Right ventricle myocardium superior (tissue), 1 donor: Measurements from ENCODE around the gene ZNF646. TPM values are rescaled to one million over a fixed set of nuclear protein-coding genes. Genes with fewer than 3 reads are reported as not detected.
A peak's percentile ranks its signal among the peaks of the same experiment; 100 is the strongest.

Source experiments
- ATAC-seq: fragments of 200-7000 bp; cut with Tn5 transposase; one replicate; pipeline ENCODE4 v1.9.1; 2020; ENCODE audit warnings: mild to moderate bottlenecking; ENCODE audit not compliant: poor library complexity
- DNase-seq: peaks from one replicate; pipeline ENCODE4 v3.0.0-alpha.2; 2020
- intact Hi-C: fragments of 100-400 bp; cut with DNase I; formaldehyde crosslinking; loops from one replicate; pipeline ENCODE4 v1.11.2; 2022
- total RNA-seq: library from RNA; stranded (reverse); fragmentation: NEBNext Ultra II Directional; extraction: Animal tissue kit (Norgen Biotek cat#: 25700); gene quantifications from one replicate; pipeline ENCODE4 v1.2.1, GENCODE V29; 2021
- donor health status: DM: no; HTN: yes; CAD: no; lungs with severe emphysema.

ZNF646 gene
- total RNA-seq, 1 donor from 2014 or later: 8.3 TPM

- intact Hi-C loops: no loop called here
- DNase-seq (no peak), ATAC-seq (no peak)
Measured at GRCh38 chr16:31080756-31081419, 6.7 kb downstream of the ZNF646 start.

- no peak for DNase-seq
- intact Hi-C loops: no loop called here
- ATAC-seq: no peak
Measured at GRCh38 chr16:31081428-31082351, 7.5 kb downstream of the ZNF646 start.

- ATAC-seq: no peak
- intact Hi-C loops: no loop called here
- no peak for DNase-seq
Measured at GRCh38 chr16:31082368-31083045, 8.3 kb downstream of the ZNF646 start.

- intact Hi-C loops: no loop called here
- no peak for DNase-seq
- ATAC-seq: no peak
Measured at GRCh38 chr16:31083081-31083480, 8.9 kb downstream of the ZNF646 start.

- intact Hi-C loops: no loop called here
- ATAC-seq (no peak), DNase-seq (no peak)
Measured at GRCh38 chr16:31083556-31083955, 9.3 kb downstream of the ZNF646 start.

- no peak for ATAC-seq
- intact Hi-C loops: no loop called here
- DNase-seq: no peak
Measured at GRCh38 chr16:31083981-31084380, 9.8 kb downstream of the ZNF646 start.

- DNase-seq (no peak), ATAC-seq (no peak)
- intact Hi-C loops: no loop called here
Measured at GRCh38 chr16:31084584-31085302, 10.5 kb downstream of the ZNF646 start.

- DNase-seq: no peak
- intact Hi-C loops: no loop called here
- ATAC-seq: no peak
Measured at GRCh38 chr16:31085411-31085810, 11.2 kb downstream of the ZNF646 start.

- DNase-seq: no peak
- intact Hi-C loops: no loop called here
- no peak for ATAC-seq
Measured at GRCh38 chr16:31085873-31086628, 11.8 kb downstream of the ZNF646 start.

- intact Hi-C loops: no loop called here
- ATAC-seq: no peak
- no peak for DNase-seq
Measured at GRCh38 chr16:31086629-31086906, 12.3 kb downstream of the ZNF646 start.

GRCh38 chr16:31087481-31087880, 13.3 kb downstream of the ZNF646 start:
- DNase-seq: no peak
- intact Hi-C loops: no loop called here
- ATAC-seq: no peak

GRCh38 chr16:31087971-31088370, 13.7 kb downstream of the ZNF646 start:
- ATAC-seq (no peak), DNase-seq (no peak)
- intact Hi-C loops: no loop called here

- no peak for ATAC-seq
- DNase-seq: no peak
- intact Hi-C loops: no loop called here
Measured at GRCh38 chr16:31088459-31089183, 14.4 kb downstream of the ZNF646 start, which contains the start of gene PRSS53. Gene PRSS53 (minus strand): TSS chr16:31088943. CDS start chr16:31088809, 134 bp downstream.

- intact Hi-C loops: no loop called here
- no peak for DNase-seq
- ATAC-seq: no peak
Measured at GRCh38 chr16:31089199-31089598, 15.0 kb downstream of the ZNF646 start.

GRCh38 chr16:31090540-31090939, 16.3 kb downstream of the ZNF646 start:
- no peak for DNase-seq
- intact Hi-C loops: no loop called here
- ATAC-seq: no peak

- no peak for ATAC-seq
- DNase-seq: no peak
- intact Hi-C loops: no loop called here
Measured at GRCh38 chr16:31092330-31092729, 18.1 kb downstream of the ZNF646 start.

- DNase-seq (no peak), ATAC-seq (no peak)
- intact Hi-C loops: no loop called here
Measured at GRCh38 chr16:31093132-31093703, 19.0 kb downstream of the ZNF646 start.

- DNase-seq (peak; percentile 51), ATAC-seq (peak; percentile 21)
- intact Hi-C loops: no loop called here
Measured at GRCh38 chr16:31094088-31094423, 19.8 kb downstream of the ZNF646 start.
